H1 (cell line): ENCODE results near the gene SMARCA4. TPM values are rescaled to one million over a fixed set of nuclear protein-coding genes. Genes with fewer than 3 reads are reported as not detected.

Experiments used
- CHD2 ChIP-seq: IDR thresholded peaks from 2 replicates; pipeline ENCODE4 v1.6.1; 2012; ENCODE audit warnings: low read length, improper control_type of control experiment
- CREB1 ChIP-seq: IDR thresholded peaks from 2 replicates; pipeline ENCODE4 v1.6.1; 2012; ENCODE audit warnings: inconsistent platforms
- KDM1A ChIP-seq: fragments of 200-600, 300-600 bp; sonication (generic); IDR thresholded peaks from 2 replicates; pipeline ENCODE4 v1.7.1; 2016; ENCODE audit warnings: mild to moderate bottlenecking, low read length, borderline replicate concordance
- POLR2AphosphoS5 ChIP-seq: IDR thresholded peaks from 2 replicates; pipeline ENCODE4 v1.6.1; 2011; ENCODE audit warnings: low read depth, low read length
- SP1 ChIP-seq: IDR thresholded peaks from 2 replicates; pipeline ENCODE4 v1.6.1; 2011; ENCODE audit warnings: low read depth, low read length
- polyA plus RNA-seq, 7 experiments: library from polyadenylated mRNA; depleted of rRNA in 3 of 7; stranded (reverse) in 5 of 7; unstranded in 2 of 7; fragments of >200 nt in 5 of 7; fragments of 200-250 nt in 2 of 7; gene quantifications; 1 replicate in 5 of 7; 2 replicates in 1 of 7; 4 replicates in 1 of 7; pipeline versions ENCODE4 v1.2.1 to v1.2.3, GENCODE V29; 2011 to 2013; ENCODE audit warnings: missing spikeins in 2 of 7, mixed read lengths in 2 of 7
- total RNA-seq: library from RNA; stranded (reverse); fragmentation: NEBNext Ultra II Directional; extraction: Animal tissue kit (Norgen Biotek cat#: 25700); gene quantifications from 2 replicates; pipeline ENCODE4 v1.2.1, GENCODE V29; 2021
- TF ChIP-seq, protein P1 (sequence below): fragments of 300-600 bp; sonication (generic); IDR thresholded peaks from 2 replicates; pipeline ENCODE4 v1.7.1; 2012; ENCODE audit warnings: low read length, moderate library complexity, mild to moderate bottlenecking, inconsistent platforms; ENCODE audit not compliant: insufficient replicate concordance

SMARCA4 gene
- total and polyA plus RNA-seq, 2 of the 8 experiments (the other 6 are each of a cell fraction or from before 2014, with no cell fraction given) = 86.4 to 263 TPM

DNA sequence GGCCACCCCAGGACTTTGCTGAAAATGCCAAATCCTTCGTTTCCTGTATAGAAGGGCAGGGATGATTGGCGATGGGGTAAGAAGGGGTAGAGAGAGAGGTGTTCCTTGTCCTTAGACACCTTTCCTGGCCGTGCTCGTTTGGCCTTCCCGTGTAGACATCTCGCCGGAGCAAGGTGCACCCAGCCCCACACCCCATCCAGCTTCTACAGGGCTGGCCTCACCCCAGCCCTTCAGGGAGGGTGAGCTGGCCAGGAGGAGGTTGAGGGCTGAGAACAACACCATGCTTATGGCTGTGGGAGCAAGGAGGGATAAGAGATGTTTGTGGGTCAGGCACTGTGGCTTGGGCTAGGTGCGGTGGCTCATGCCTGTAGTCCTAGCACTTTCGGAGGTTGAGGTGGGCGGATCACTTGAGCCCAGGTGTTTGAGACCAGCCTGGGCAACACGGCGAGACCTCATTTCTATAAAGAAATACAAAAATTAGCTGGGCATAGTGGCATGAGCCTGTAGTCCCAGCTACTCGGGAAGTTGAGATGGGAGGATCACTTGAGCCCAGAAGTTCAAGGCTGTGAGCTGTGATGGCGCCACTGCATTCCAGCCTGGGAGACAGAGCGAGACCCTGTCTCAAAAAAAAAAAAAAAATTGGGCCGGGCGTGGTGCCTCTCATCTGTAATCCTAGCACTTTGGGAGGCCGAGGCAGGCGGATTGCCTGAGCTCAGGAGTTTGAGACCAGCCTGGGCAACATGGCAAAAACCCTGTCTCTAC lies 15.5 kb downstream of the SMARCA4 start (continued):
- TF ChIP-seq KDM1A (no peak), CREB1 (no peak), POLR2AphosphoS5 (no peak), CHD2 (no peak), SP1 (no peak)
- TF ChIP-seq, protein P1, sequence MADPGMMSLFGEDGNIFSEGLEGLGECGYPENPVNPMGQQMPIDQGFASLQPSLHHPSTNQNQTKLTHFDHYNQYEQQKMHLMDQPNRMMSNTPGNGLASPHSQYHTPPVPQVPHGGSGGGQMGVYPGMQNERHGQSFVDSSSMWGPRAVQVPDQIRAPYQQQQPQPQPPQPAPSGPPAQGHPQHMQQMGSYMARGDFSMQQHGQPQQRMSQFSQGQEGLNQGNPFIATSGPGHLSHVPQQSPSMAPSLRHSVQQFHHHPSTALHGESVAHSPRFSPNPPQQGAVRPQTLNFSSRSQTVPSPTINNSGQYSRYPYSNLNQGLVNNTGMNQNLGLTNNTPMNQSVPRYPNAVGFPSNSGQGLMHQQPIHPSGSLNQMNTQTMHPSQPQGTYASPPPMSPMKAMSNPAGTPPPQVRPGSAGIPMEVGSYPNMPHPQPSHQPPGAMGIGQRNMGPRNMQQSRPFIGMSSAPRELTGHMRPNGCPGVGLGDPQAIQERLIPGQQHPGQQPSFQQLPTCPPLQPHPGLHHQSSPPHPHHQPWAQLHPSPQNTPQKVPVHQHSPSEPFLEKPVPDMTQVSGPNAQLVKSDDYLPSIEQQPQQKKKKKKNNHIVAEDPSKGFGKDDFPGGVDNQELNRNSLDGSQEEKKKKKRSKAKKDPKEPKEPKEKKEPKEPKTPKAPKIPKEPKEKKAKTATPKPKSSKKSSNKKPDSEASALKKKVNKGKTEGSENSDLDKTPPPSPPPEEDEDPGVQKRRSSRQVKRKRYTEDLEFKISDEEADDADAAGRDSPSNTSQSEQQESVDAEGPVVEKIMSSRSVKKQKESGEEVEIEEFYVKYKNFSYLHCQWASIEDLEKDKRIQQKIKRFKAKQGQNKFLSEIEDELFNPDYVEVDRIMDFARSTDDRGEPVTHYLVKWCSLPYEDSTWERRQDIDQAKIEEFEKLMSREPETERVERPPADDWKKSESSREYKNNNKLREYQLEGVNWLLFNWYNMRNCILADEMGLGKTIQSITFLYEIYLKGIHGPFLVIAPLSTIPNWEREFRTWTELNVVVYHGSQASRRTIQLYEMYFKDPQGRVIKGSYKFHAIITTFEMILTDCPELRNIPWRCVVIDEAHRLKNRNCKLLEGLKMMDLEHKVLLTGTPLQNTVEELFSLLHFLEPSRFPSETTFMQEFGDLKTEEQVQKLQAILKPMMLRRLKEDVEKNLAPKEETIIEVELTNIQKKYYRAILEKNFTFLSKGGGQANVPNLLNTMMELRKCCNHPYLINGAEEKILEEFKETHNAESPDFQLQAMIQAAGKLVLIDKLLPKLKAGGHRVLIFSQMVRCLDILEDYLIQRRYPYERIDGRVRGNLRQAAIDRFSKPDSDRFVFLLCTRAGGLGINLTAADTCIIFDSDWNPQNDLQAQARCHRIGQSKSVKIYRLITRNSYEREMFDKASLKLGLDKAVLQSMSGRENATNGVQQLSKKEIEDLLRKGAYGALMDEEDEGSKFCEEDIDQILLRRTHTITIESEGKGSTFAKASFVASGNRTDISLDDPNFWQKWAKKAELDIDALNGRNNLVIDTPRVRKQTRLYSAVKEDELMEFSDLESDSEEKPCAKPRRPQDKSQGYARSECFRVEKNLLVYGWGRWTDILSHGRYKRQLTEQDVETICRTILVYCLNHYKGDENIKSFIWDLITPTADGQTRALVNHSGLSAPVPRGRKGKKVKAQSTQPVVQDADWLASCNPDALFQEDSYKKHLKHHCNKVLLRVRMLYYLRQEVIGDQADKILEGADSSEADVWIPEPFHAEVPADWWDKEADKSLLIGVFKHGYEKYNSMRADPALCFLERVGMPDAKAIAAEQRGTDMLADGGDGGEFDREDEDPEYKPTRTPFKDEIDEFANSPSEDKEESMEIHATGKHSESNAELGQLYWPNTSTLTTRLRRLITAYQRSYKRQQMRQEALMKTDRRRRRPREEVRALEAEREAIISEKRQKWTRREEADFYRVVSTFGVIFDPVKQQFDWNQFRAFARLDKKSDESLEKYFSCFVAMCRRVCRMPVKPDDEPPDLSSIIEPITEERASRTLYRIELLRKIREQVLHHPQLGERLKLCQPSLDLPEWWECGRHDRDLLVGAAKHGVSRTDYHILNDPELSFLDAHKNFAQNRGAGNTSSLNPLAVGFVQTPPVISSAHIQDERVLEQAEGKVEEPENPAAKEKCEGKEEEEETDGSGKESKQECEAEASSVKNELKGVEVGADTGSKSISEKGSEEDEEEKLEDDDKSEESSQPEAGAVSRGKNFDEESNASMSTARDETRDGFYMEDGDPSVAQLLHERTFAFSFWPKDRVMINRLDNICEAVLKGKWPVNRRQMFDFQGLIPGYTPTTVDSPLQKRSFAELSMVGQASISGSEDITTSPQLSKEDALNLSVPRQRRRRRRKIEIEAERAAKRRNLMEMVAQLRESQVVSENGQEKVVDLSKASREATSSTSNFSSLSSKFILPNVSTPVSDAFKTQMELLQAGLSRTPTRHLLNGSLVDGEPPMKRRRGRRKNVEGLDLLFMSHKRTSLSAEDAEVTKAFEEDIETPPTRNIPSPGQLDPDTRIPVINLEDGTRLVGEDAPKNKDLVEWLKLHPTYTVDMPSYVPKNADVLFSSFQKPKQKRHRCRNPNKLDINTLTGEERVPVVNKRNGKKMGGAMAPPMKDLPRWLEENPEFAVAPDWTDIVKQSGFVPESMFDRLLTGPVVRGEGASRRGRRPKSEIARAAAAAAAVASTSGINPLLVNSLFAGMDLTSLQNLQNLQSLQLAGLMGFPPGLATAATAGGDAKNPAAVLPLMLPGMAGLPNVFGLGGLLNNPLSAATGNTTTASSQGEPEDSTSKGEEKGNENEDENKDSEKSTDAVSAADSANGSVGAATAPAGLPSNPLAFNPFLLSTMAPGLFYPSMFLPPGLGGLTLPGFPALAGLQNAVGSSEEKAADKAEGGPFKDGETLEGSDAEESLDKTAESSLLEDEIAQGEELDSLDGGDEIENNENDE = no peak
